HEK293T (cell line): ENCODE measurements around the gene NSDHL.

Experiments
- BHLHE40 ChIP-seq: fragments of 450-650 bp; IDR thresholded peaks from 2 replicates; pipeline ENCODE4 v1.6.1; 2016; ENCODE audit warnings: mild to moderate bottlenecking, moderate library complexity, borderline replicate concordance
- FOXK2 ChIP-seq: fragments of 450-650 bp; IDR thresholded peaks from 2 replicates; pipeline ENCODE4 v1.6.1; 2016; ENCODE audit warnings: mild to moderate bottlenecking
- FOXM1 ChIP-seq: fragments of 450-650 bp; IDR thresholded peaks from 2 replicates; pipeline ENCODE4 v1.6.1; 2017; ENCODE audit warnings: mild to moderate bottlenecking, borderline replicate concordance
- HDGF ChIP-seq: fragments of 450-650 bp; IDR thresholded peaks from 2 replicates; pipeline ENCODE4 v1.6.1; 2017; ENCODE audit warnings: antibody characterized with exemption, borderline replicate concordance
- SP1 ChIP-seq: fragments of 450-650 bp; IDR thresholded peaks from 2 replicates; pipeline ENCODE4 v1.6.1; 2017
- SUZ12 ChIP-seq: fragments of 450-650 bp; IDR thresholded peaks from 2 replicates; pipeline ENCODE4 v1.6.1; 2016; ENCODE audit warnings: mild to moderate bottlenecking
- TF ChIP-seq, protein P1 (sequence below): fragments of 450-650 bp; IDR thresholded peaks from 2 replicates; pipeline ENCODE4 v1.6.1; 2016

DNA sequence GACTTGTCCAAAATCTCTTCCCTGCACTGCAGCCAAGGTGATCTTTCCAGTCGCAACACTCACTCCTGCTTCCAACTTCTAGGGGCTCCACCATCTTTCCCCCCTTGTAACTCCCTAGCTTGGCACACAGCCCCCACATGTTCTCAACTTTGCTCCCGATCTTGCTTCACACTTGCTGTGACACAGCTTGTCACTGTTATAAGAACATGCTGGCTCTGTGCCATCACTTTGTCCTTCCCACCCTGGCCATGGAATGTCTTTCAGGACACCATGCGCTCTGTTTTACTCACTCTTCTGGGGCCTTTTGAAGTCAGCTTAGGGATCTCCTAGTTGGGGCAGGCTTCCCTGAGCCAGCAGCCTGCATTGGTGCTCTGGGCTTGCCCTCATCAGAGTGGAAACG is 2.5 kb downstream of the NSDHL start:
- TF ChIP-seq BHLHE40 (no peak), FOXK2 (no peak), FOXM1 (no peak), SP1 (no peak), SUZ12 (no peak), HDGF (no peak)
- TF ChIP-seq, protein P1, sequence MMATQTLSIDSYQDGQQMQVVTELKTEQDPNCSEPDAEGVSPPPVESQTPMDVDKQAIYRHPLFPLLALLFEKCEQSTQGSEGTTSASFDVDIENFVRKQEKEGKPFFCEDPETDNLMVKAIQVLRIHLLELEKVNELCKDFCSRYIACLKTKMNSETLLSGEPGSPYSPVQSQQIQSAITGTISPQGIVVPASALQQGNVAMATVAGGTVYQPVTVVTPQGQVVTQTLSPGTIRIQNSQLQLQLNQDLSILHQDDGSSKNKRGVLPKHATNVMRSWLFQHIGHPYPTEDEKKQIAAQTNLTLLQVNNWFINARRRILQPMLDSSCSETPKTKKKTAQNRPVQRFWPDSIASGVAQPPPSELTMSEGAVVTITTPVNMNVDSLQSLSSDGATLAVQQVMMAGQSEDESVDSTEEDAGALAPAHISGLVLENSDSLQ: no peak
